SJSA1 (cell line): Measurements from ENCODE around the gene STPG3. TPM values are rescaled to one million over a fixed set of nuclear protein-coding genes. Genes with fewer than 3 reads are reported as not detected.

Experiments
- DNase-seq, 2 experiments: peaks; one replicate each; pipeline ENCODE4 v3.0.0-alpha.2; 2015 to 2020; ENCODE audit warnings: low spot score in 2 of 2, low read depth in 1 of 2
- H3K27ac ChIP-seq: fragments of 250-450 bp; sonication (Bioruptor Pico); 2 replicates; pipeline ENCODE4 v1.5.1; 2020; ENCODE audit warnings: mild to moderate bottlenecking, moderate library complexity
- H3K27me3 ChIP-seq: fragments of 250-450 bp; sonication (Bioruptor Pico); replicated peaks from 2 replicates; pipeline ENCODE4 v1.5.1; 2020; ENCODE audit warnings: mild to moderate bottlenecking, moderate library complexity
- H3K36me3 ChIP-seq: fragments of 250-450 bp; sonication (Bioruptor Pico); 2 replicates; pipeline ENCODE4 v1.5.1; 2020; ENCODE audit warnings: mild to moderate bottlenecking
- H3K4me1 ChIP-seq: fragments of 250-450 bp; sonication (Bioruptor Pico); replicated peaks from 2 replicates; pipeline ENCODE4 v1.6.1; 2021; ENCODE audit warnings: mild to moderate bottlenecking
- H3K4me3 ChIP-seq: fragments of 250-450 bp; sonication (Bioruptor Pico); 2 replicates; pipeline ENCODE4 v1.5.1; 2020; ENCODE audit warnings: mild to moderate bottlenecking
- H3K9me3 ChIP-seq: fragments of 250-450 bp; sonication (Bioruptor Pico); replicated peaks from 2 replicates; pipeline ENCODE4 v1.5.1; 2020; ENCODE audit warnings: mild to moderate bottlenecking
- total RNA-seq: library from RNA; depleted of rRNA; stranded (reverse); fragments of >200 nt; shearing (Covaris generic); gene quantifications from 2 replicates; pipeline ENCODE4 v1.2.3, GENCODE V29; 2014

STPG3 gene
- total RNA-seq, 1 experiment from 2014 or later: not detected

- H3K27ac ChIP-seq: no peak overlapping the region
- H3K9me3 ChIP-seq: no peaks in the 10 kb centered on the region
- peaks cover 13% of the 10 kb centered on the region; the same call in 1 of the 2 replicates for H3K27me3 ChIP-seq
- no peak for DNase-seq
- peaks cover 19% of the 10 kb centered on the region for H3K4me1 ChIP-seq
- peaks cover 3% of the 10 kb centered on the region; the same call in 1 of the 2 replicates for H3K36me3 ChIP-seq
- no peak overlapping the region for H3K4me3 ChIP-seq
Measured at GRCh38 chr9:137226338-137227053, 24.6 kb upstream of the STPG3 start.

DNA sequence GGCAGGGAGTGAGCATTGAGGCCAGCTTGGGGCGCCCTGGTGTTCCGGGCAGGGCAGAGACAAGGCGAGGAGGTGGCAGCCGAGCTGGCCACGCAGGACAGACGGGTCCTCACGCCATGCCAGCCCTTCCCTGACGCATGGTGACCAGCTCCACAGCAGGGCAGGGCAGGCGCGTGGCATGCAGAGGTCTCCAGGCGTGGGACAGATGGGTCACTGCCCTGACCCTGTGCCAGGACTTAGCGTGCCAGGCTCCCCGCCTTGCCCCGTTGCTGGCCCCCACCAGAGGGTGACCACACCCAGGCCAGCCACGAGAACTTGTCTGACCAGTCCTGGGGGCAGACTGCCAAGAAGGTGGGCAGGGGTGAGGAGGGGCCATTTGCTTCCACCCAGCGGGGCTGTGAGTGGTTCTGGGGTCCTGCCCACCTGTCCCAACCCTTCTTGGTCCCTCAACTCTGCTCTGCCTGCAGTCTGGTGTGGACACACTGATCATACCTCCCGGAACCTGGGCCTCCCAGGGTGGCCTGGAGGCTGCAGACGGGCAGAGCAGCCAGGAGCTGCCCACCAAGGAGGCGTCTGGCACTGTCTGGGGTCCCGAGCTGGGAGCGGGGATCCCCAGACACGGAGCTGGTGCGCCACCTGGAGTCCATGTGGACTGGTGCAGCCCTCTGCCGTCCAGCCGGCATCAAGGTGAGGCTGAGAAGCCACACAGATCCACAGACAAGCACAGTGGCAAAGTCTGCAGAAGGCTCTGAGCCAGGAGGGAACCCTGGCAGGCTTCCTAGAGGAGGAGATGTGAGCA is 23.8 kb upstream of the STPG3 start, which contains the start of gene RNF224:
Gene RNF224 (plus strand): TSS at position 449 of the 799 bp plus-strand sequence. CDS start 834 bp downstream, outside the sequence.
- Histone ChIP-seq H3K36me3 (peaks cover 3% of the 10 kb centered on the region; the same call in 1 of the 2 replicates), H3K27me3 (peaks cover 20% of the 10 kb centered on the region; the same call in 1 of the 2 replicates), H3K27ac (no peak within 1 kb of the TSS), H3K4me1 (peaks cover 19% of the 10 kb centered on the region), H3K9me3 (no peaks in the 10 kb centered on the region), H3K4me3 (no peak within 1 kb of the TSS)
- peak; percentile 55 to 74 for DNase-seq

GRCh38 chr9:137227853-137228505 is 23.1 kb upstream of the STPG3 start:
- Histone ChIP-seq H3K27ac (no peak overlapping the region), H3K27me3 (peaks cover 28% of the 10 kb centered on the region), H3K36me3 (peaks cover 3% of the 10 kb centered on the region; the same call in 1 of the 2 replicates), H3K4me3 (no peak overlapping the region), H3K4me1 (peaks cover 14% of the 10 kb centered on the region), H3K9me3 (no peaks in the 10 kb centered on the region)
- DNase-seq: no peak

GRCh38 chr9:137228506-137228967 is 22.5 kb upstream of the STPG3 start:
- Histone ChIP-seq H3K27me3 (peaks cover 32% of the 10 kb centered on the region), H3K4me3 (no peak overlapping the region), H3K27ac (no peak overlapping the region), H3K36me3 (peaks cover 2% of the 10 kb centered on the region; the same call in 1 of the 2 replicates), H3K4me1 (peaks cover 12% of the 10 kb centered on the region), H3K9me3 (no peaks in the 10 kb centered on the region)
- no peak for DNase-seq

DNA sequence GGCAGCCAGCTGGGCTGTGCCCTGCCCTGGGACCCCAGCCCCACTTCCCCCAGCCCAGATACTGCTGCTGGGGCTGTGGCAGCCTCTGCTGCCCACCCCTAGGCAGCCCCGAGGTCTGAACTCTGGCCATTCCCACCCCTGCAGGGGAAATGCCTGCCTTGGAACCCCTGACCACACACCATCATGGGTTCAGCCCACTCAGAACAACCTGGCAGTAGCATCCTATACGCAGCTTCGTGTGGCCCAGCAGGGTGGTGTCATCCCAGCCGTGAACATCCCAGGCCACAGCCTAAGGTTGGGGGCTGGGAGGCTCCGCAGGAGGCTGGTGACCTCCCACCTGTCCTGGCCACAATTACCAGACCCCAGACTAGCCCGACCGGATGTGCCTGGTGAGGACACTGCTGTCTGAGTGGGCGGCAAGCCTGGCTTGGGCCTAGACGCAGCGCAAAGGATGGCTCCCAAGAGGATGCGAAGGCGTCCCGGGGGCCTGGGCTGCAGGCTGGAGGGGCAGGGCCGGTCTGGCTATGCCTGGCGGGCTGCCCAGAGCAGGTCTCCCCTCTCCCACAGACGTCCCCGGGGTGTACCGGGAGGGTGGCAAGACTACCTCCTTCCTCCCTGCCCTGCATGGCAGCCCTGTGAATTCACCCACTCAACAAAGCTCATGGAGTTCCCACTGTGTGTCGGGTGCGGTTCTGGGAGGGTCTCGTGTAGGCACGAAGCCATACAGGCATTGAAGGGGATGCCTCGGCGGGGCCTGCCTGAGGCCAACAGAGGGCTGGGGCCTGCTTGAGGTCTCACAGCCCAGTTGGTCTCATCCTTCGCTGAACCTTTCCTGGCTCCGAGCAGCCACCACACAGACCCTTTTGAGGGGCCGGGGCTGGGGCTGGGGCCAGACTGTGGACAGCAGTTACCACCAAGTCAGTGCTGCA is 21.9 kb upstream of the STPG3 start:
- Histone ChIP-seq H3K4me1 (peaks cover 6% of the 10 kb centered on the region), H3K36me3 (no peaks in the 10 kb centered on the region), H3K27ac (no peak overlapping the region), H3K9me3 (no peaks in the 10 kb centered on the region), H3K27me3 (peaks cover 35% of the 10 kb centered on the region), H3K4me3 (no peak overlapping the region)
- no peak for DNase-seq

DNA sequence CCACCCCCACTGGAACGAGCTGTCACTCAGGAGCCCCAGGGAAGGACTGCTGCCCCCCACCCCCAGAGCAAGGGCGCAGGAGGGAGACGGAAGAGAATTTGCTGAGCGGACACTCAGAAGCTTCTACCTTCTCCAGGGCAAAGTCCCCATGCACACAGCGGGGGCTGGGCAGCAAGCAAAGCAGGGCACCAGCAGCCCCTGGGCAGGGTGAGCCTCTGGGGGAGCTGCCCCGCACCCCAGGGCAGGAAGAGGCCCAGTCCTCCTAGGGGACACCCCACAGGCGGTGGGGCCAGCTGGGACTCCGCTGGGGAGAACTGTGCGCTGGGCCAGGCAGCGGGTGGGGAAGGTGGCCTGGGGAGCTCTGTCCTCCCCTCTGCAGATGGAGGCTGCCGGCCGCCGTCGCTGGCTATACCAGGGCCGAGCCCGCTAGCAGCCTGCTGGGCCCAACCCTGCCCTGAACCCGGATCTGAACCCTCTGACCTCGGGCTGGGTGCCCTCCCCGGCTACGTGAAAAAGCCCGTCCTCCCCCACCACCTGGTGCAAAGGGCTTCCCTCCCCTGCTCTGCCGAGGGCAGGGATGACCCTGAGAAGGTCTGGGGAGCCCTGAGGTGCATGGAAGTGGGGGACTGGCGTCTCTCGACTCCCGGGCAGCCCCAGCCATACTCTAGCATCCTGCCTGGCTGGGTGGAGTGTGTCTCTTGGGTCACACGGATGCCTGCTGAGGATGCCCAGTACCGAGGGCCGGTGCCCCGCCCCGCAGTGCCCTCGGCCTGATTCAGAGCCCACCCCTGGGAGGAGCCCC is 21.0 kb upstream of the STPG3 start:
- no peaks in the 10 kb centered on the region for H3K36me3 ChIP-seq
- no peak for DNase-seq
- H3K27ac ChIP-seq: no peak overlapping the region
- peaks cover 5% of the 10 kb centered on the region for H3K4me1 ChIP-seq
- H3K4me3 ChIP-seq: no peak overlapping the region
- no peaks in the 10 kb centered on the region for H3K9me3 ChIP-seq
- peaks cover 39% of the 10 kb centered on the region for H3K27me3 ChIP-seq

DNA sequence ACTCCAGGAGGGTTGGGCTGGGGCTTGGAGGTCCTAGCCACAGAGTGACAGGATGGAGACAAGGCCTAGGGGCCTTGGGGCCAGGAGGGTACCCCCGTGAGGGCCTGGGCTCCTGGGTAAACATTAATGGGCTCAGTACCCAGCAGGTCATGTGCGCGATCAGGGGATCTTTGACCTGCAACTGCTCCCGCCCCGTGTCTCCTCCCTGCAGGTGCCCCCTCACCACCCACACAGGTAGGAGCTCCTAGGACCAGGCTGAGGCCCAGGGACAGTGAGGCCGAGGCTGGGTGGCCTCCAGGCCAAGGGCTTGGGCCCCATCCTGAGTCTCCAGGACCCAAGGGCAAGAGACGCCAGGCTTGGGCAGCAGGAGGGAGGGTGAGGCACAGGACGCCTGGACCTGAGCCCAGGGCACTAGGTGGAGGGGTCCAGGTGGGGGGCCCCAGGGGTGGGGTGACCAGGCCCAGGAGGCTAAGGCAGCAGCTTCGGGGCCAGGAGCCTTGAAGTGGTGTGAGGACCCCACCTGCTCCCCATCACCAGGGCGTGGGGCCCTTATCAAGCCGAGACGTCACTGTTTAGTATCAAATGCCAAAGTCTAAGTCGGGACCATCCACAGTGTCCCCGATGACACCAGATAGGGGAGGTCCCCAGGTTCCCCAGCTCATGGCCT is 20.2 kb upstream of the STPG3 start, which contains the start of gene SLC34A3:
Gene SLC34A3 (plus strand): TSS at position 197 of the 667 bp plus-strand sequence. CDS start 802 bp downstream, outside the sequence.
- no peaks in the 10 kb centered on the region for H3K9me3 ChIP-seq
- DNase-seq: no peak
- H3K36me3 ChIP-seq: no peaks in the 10 kb centered on the region
- H3K4me1 ChIP-seq: peaks cover 5% of the 10 kb centered on the region
- H3K27ac ChIP-seq: no peak within 1 kb of the TSS
- peaks cover 39% of the 10 kb centered on the region for H3K27me3 ChIP-seq
- H3K4me3 ChIP-seq: no peak within 1 kb of the TSS

GRCh38 chr9:137231372-137232039 is 19.6 kb upstream of the STPG3 start:
- Histone ChIP-seq H3K27ac (no peak overlapping the region), H3K27me3 (peaks cover 39% of the 10 kb centered on the region), H3K4me3 (no peak overlapping the region), H3K9me3 (no peaks in the 10 kb centered on the region), H3K36me3 (no peaks in the 10 kb centered on the region), H3K4me1 (peaks cover 8% of the 10 kb centered on the region)
- no peak for DNase-seq

DNA sequence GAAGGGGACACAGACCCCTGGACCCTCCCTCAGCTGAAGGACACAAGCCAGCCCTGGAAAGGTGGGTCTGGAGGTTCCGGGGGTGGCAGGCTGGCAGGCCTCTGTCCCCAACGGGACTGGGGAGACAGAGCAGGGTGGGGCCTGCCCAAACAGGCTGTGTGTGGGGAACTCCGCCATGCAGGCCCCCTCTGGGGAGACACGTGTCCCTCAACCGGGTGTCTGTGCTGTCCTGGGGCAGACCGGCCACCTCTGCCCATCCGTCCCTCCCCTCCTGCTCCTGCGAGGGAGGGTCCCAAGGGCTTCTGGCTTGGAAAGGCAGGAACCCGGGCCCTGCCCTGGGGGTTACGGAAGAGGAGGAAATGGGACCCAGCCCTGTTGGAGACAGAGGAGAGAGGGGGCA is 19.0 kb upstream of the STPG3 start:
- Histone ChIP-seq H3K4me3 (no peak overlapping the region), H3K4me1 (peaks cover 12% of the 10 kb centered on the region), H3K36me3 (no peaks in the 10 kb centered on the region), H3K27me3 (peaks cover 39% of the 10 kb centered on the region), H3K27ac (no peak overlapping the region), H3K9me3 (no peaks in the 10 kb centered on the region)
- DNase-seq: no peak

DNA sequence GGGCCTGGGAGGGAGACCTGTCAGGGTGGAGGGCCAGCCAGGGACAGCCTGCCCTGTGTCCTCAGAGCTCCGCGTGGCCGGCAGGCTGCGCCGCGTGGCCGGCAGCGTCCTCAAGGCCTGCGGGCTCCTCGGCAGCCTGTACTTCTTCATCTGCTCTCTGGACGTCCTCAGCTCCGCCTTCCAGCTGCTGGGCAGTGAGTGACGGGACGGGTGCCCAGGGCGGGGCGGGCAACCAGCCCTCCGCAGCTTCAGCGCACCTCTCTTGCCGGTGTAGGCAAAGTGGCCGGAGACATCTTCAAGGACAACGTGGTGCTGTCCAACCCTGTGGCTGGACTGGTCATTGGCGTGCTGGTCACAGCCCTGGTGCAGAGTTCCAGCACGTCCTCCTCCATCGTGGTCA is 18.6 kb upstream of the STPG3 start:
- Histone ChIP-seq H3K36me3 (no peaks in the 10 kb centered on the region), H3K9me3 (no peaks in the 10 kb centered on the region), H3K4me3 (no peak overlapping the region), H3K27me3 (peaks cover 39% of the 10 kb centered on the region), H3K4me1 (peaks cover 8% of the 10 kb centered on the region), H3K27ac (no peak overlapping the region)
- no peak for DNase-seq

- Histone ChIP-seq H3K4me1 (peaks cover 7% of the 10 kb centered on the region), H3K36me3 (no peaks in the 10 kb centered on the region), H3K27ac (no peak overlapping the region), H3K4me3 (no peak overlapping the region), H3K27me3 (peaks cover 39% of the 10 kb centered on the region), H3K9me3 (no peaks in the 10 kb centered on the region)
- no peak for DNase-seq
Measured at GRCh38 chr9:137233143-137233980, 17.7 kb upstream of the STPG3 start.
